HG02759 (cell line): ENCODE measurements around the gene GTPBP4.
"Not testable (repeated sequence)": the region's sequence is repeated elsewhere in the genome, so short reads cannot be mapped to it uniquely, and the experiment has no call there.

Source experiments
- ATAC-seq: cut with Tn5 transposase; IDR thresholded peaks from one replicate; pipeline ENCODE4 v1.9.1; 2021; ENCODE audit warnings: mild to moderate bottlenecking, moderate library complexity; ENCODE audit not compliant: unreplicated experiment

The GTPBP4 gene

GRCh38 chr10:1054684-1055083, 66.5 kb downstream of the GTPBP4 start:
- no peak for ATAC-seq

- ATAC-seq: peak; percentile 96
Measured at GRCh38 chr10:1056326-1057105, 68.3 kb downstream of the GTPBP4 start, which contains the start of gene WDR37. Gene WDR37, plus strand, starts transcription at chr10:1056385. Its CDS starts 15,771 bp downstream, at chr10:1072156.

- no peak for ATAC-seq
Measured at GRCh38 chr10:1057106-1057657, 68.9 kb downstream of the GTPBP4 start.

- no peak for ATAC-seq
Measured at GRCh38 chr10:1058017-1058416, 69.8 kb downstream of the GTPBP4 start.

GRCh38 chr10:1059902-1060301, 71.7 kb downstream of the GTPBP4 start:
- no peak for ATAC-seq

GRCh38 chr10:1061930-1062774, 73.9 kb downstream of the GTPBP4 start:
- no peak for ATAC-seq

GRCh38 chr10:1063232-1063865, 75.1 kb downstream of the GTPBP4 start:
- no peak for ATAC-seq

- no peak for ATAC-seq
Measured at GRCh38 chr10:1064964-1065247, 76.7 kb downstream of the GTPBP4 start.

- ATAC-seq: not testable (repeated sequence)
Measured at GRCh38 chr10:1066734-1067133, 78.5 kb downstream of the GTPBP4 start.

- no peak for ATAC-seq
Measured at GRCh38 chr10:1068380-1069361, 80.4 kb downstream of the GTPBP4 start.
